PFSK-1 (cell line): ENCODE results near the gene CCDC33.
A peak's percentile ranks its signal among the peaks of the same experiment; 100 is the strongest.

Experiments used
- FOXP2 ChIP-seq: optimal IDR thresholded peaks from 2 replicates; pipeline ENCODE3; 2011; ENCODE audit warnings: borderline replicate concordance, control low read depth, inconsistent platforms; ENCODE audit not compliant: insufficient read depth; ENCODE audit errors: extremely low read length, extremely low read depth
- POLR2AphosphoS5 ChIP-seq: IDR thresholded peaks from 2 replicates; pipeline ENCODE4 v1.6.1; 2012; ENCODE audit warnings: low read depth, mild to moderate bottlenecking, control low read depth, low read length, moderate library complexity
- REST ChIP-seq, 2 experiments: IDR thresholded peaks; 2 replicates each; pipeline versions ENCODE4 v1.6.1 to v1.8.0; 2011 to 2012; ENCODE audit warnings: low read depth in 2 of 2, low read length in 2 of 2, control low read depth in 1 of 2, inconsistent platforms in 1 of 2, mild to moderate bottlenecking in 1 of 2, moderate library complexity in 1 of 2; ENCODE audit not compliant: insufficient read depth in 1 of 2
- SIN3A ChIP-seq: IDR thresholded peaks from 2 replicates; pipeline ENCODE4 v1.6.1; 2012; ENCODE audit warnings: mild to moderate bottlenecking, low read length, moderate library complexity, borderline replicate concordance; ENCODE audit not compliant: insufficient read depth
- TAF1 ChIP-seq: IDR thresholded peaks from 2 replicates; pipeline ENCODE4 v1.6.1; 2012; ENCODE audit warnings: low read length, control low read depth, borderline replicate concordance; ENCODE audit not compliant: insufficient read depth

The CCDC33 gene

GRCh38 chr15:74202452-74203401, 33.4 kb upstream of the CCDC33 start, which contains the start of gene STRA6:
TSS of gene STRA6 (minus strand) at chr15:74202787. CDS start at chr15:74202267, 520 bp downstream.
- TF ChIP-seq REST (IDR thresholded peaks at IDR 0.05; ENCODE audit: insufficient read depth in 1 of 2, low read depth in 2 of 2, low read length in 2 of 2), result no peak
- no peak for TF ChIP-seq FOXP2
- 0 out of 2 replicates have a peak, but pooled peaks have one; percentile 26 for TF ChIP-seq SIN3A
- no peak for TF ChIP-seq TAF1
- TF ChIP-seq POLR2AphosphoS5, result no peak

GRCh38 chr15:74203914-74204431, 32.2 kb upstream of the CCDC33 start:
- TF ChIP-seq TAF1 (no peak), POLR2AphosphoS5 (no peak), FOXP2 (no peak), REST (IDR thresholded peaks at IDR 0.05; ENCODE audit: insufficient read depth in 1 of 2, low read depth in 2 of 2, low read length in 2 of 2) (no peak), SIN3A (no peak)

GRCh38 chr15:74205582-74205947, 30.6 kb upstream of the CCDC33 start:
- TF ChIP-seq FOXP2 (no peak), SIN3A (no peak), TAF1 (no peak), POLR2AphosphoS5 (no peak), REST (IDR thresholded peaks at IDR 0.05; ENCODE audit: insufficient read depth in 1 of 2, low read depth in 2 of 2, low read length in 2 of 2) (no peak)

GRCh38 chr15:74206801-74207281, 29.3 kb upstream of the CCDC33 start:
- TF ChIP-seq POLR2AphosphoS5 (no peak), SIN3A (no peak)

GRCh38 chr15:74207652-74208440, 28.3 kb upstream of the CCDC33 start:
- TF ChIP-seq SIN3A (no peak), REST (IDR thresholded peaks at IDR 0.05; ENCODE audit: insufficient read depth in 1 of 2, low read depth in 2 of 2, low read length in 2 of 2) (no peak), POLR2AphosphoS5 (no peak), TAF1 (no peak), FOXP2 (no peak)
